ENCODE results near the gene GLI1.

The GLI1 gene

GRCh38 chr12:57454566-57455373 is 4.8 kb upstream of the GLI1 start, which contains the start of gene INHBE:
INHBE (plus strand) TSS chr12:57455307; CDS start chr12:57455537, 230 bp downstream.
- no peak for ATAC-seq (ENCODE audit: insufficient read depth, low read depth)
- H3K27ac ChIP-seq (ENCODE audit: low read length): no peak within 1 kb of the TSS

GRCh38 chr12:57455374-57456144 is 4.0 kb upstream of the GLI1 start:
- H4K20me1 ChIP-seq (ENCODE audit: insufficient read depth, low read length): no peaks in the 10 kb centered on the region
- TF ChIP-seq CTCF (IDR thresholded peaks at IDR 0.05; ENCODE audit: borderline replicate concordance, extremely low read depth, low read length, poor library complexity, severe bottlenecking) (no peak), EZH2 (IDR thresholded peaks at IDR 0.05; ENCODE audit: borderline replicate concordance, low read depth, low read length, severe bottlenecking) (no peak)
- DNase-seq: no peak
- H3K27ac ChIP-seq (ENCODE audit: low read length): no peak overlapping the region
- peak overlapping the region; percentile 63; the same call in 1 of the 2 replicates for H2AFZ ChIP-seq (ENCODE audit: low read depth, low read length)
- no peaks in the 10 kb centered on the region for H3K9me3 ChIP-seq (ENCODE audit: insufficient read depth, low read length, severe bottlenecking)
- H3K4me3 ChIP-seq (ENCODE audit: low read depth in 1 of 2, low read length in 2 of 2): no peak overlapping the region
- no peaks in the 10 kb centered on the region for H3K79me2 ChIP-seq (ENCODE audit: insufficient read depth, low read length)
- H3K4me2 ChIP-seq (ENCODE audit: insufficient read depth, low read length): no peak overlapping the region
- H3K4me1 ChIP-seq (ENCODE audit: insufficient read depth, low read length): peaks cover 22% of the 10 kb centered on the region
- no peak for ATAC-seq (ENCODE audit: insufficient read depth, low read depth)
- H3K9ac ChIP-seq (ENCODE audit: low read depth, low read length): no peak overlapping the region
- no peaks in the 10 kb centered on the region for H3K36me3 ChIP-seq (ENCODE audit: insufficient read depth, low read length)
- peaks cover 2% of the 10 kb centered on the region for H3K27me3 ChIP-seq (ENCODE audit: insufficient read depth, low read length, poor library complexity)

More at GRCh38 chr12:57454566-57455373, 4.8 kb upstream of the GLI1 start, which contains the start of gene INHBE:
- Histone ChIP-seq H3K4me2 (ENCODE audit: insufficient read depth, low read length) (no peak within 1 kb of the TSS), H3K9ac (ENCODE audit: low read depth, low read length) (no peak within 1 kb of the TSS), H3K4me3 (ENCODE audit: low read depth in 1 of 2, low read length in 2 of 2) (no peak within 1 kb of the TSS), H3K4me1 (ENCODE audit: insufficient read depth, low read length) (peaks cover 16% of the 10 kb centered on the region), H4K20me1 (ENCODE audit: insufficient read depth, low read length) (no peaks in the 10 kb centered on the region), H3K27me3 (ENCODE audit: insufficient read depth, low read length, poor library complexity) (no peaks in the 10 kb centered on the region), H2AFZ (ENCODE audit: low read depth, low read length) (peak within 1 kb of the TSS; percentile 63; the same call in 1 of the 2 replicates), H3K79me2 (ENCODE audit: insufficient read depth, low read length) (no peaks in the 10 kb centered on the region), H3K9me3 (ENCODE audit: insufficient read depth, low read length, severe bottlenecking) (no peaks in the 10 kb centered on the region), H3K36me3 (ENCODE audit: insufficient read depth, low read length) (no peaks in the 10 kb centered on the region)
- peak; percentile 39 for DNase-seq
- no peak for TF ChIP-seq CTCF (IDR thresholded peaks at IDR 0.05; ENCODE audit: borderline replicate concordance, extremely low read depth, low read length, poor library complexity, severe bottlenecking)

GRCh38 chr12:57456145-57456700 is 3.4 kb upstream of the GLI1 start:
- Histone ChIP-seq H3K4me2 (ENCODE audit: insufficient read depth, low read length) (no peak overlapping the region), H3K79me2 (ENCODE audit: insufficient read depth, low read length) (no peaks in the 10 kb centered on the region), H3K4me1 (ENCODE audit: insufficient read depth, low read length) (peaks cover 29% of the 10 kb centered on the region), H3K9me3 (ENCODE audit: insufficient read depth, low read length, severe bottlenecking) (no peaks in the 10 kb centered on the region), H4K20me1 (ENCODE audit: insufficient read depth, low read length) (no peaks in the 10 kb centered on the region), H3K27me3 (ENCODE audit: insufficient read depth, low read length, poor library complexity) (peaks cover 7% of the 10 kb centered on the region), H3K9ac (ENCODE audit: low read depth, low read length) (no peak overlapping the region), H3K27ac (ENCODE audit: low read length) (no peak overlapping the region), H2AFZ (ENCODE audit: low read depth, low read length) (peak overlapping the region; percentile 63; the same call in 1 of the 2 replicates), H3K4me3 (ENCODE audit: low read depth in 1 of 2, low read length in 2 of 2) (no peak overlapping the region), H3K36me3 (ENCODE audit: insufficient read depth, low read length) (no peaks in the 10 kb centered on the region)
- ATAC-seq (ENCODE audit: insufficient read depth, low read depth) (peak; percentile 37), DNase-seq (peak; percentile 66)
- no peak for TF ChIP-seq EZH2 (IDR thresholded peaks at IDR 0.05; ENCODE audit: borderline replicate concordance, low read depth, low read length, severe bottlenecking)
- peak; percentile 83 for TF ChIP-seq CTCF (IDR thresholded peaks at IDR 0.05; ENCODE audit: borderline replicate concordance, extremely low read depth, low read length, poor library complexity, severe bottlenecking)
